ENCODE results near the gene RAB11FIP2. TPM values are rescaled to one million over a fixed set of nuclear protein-coding genes. Genes with fewer than 3 reads are reported as not detected.

The RAB11FIP2 gene
- total RNA-seq, 1 donor from 2014 or later, result 22.7 TPM

- TF ChIP-seq CTCF (IDR thresholded peaks at IDR 0.05; ENCODE audit: insufficient read depth, low read length, poor library complexity, severe bottlenecking), result no peak
- no peak for DNase-seq (ENCODE audit: low read depth)
- Histone ChIP-seq H3K36me3 (ENCODE audit: control insufficient read depth, insufficient read depth, low read length) (no peaks in the 10 kb centered on the region), H3K4me3 (ENCODE audit: low read depth, low read length) (no peak overlapping the region), H3K27me3 (ENCODE audit: control insufficient read depth, insufficient read depth, low read length) (no peaks in the 10 kb centered on the region)
These were observed 43.6 kb downstream of the RAB11FIP2 start for GRCh38 chr10:118003126-118003525.

- no peaks in the 10 kb centered on the region for H3K36me3 ChIP-seq (ENCODE audit: control insufficient read depth, insufficient read depth, low read length)
- no peak overlapping the region for H3K4me3 ChIP-seq (ENCODE audit: low read depth, low read length)
- no peaks in the 10 kb centered on the region for H3K27me3 ChIP-seq (ENCODE audit: control insufficient read depth, insufficient read depth, low read length)
- no peak for DNase-seq (ENCODE audit: low read depth)
- no peak for TF ChIP-seq CTCF (IDR thresholded peaks at IDR 0.05; ENCODE audit: insufficient read depth, low read length, poor library complexity, severe bottlenecking)
These were observed 44.2 kb downstream of the RAB11FIP2 start for GRCh38 chr10:118002581-118002980.

GRCh38 chr10:117997673-117998072, 49.1 kb downstream of the RAB11FIP2 start:
- H3K4me3 ChIP-seq (ENCODE audit: low read depth, low read length), result no peak overlapping the region
- DNase-seq (ENCODE audit: low read depth), result no peak
- TF ChIP-seq CTCF (IDR thresholded peaks at IDR 0.05; ENCODE audit: insufficient read depth, low read length, poor library complexity, severe bottlenecking), result no peak
- no peaks in the 10 kb centered on the region for H3K27me3 ChIP-seq (ENCODE audit: control insufficient read depth, insufficient read depth, low read length)
- H3K36me3 ChIP-seq (ENCODE audit: control insufficient read depth, insufficient read depth, low read length), result no peaks in the 10 kb centered on the region

- Histone ChIP-seq H3K36me3 (ENCODE audit: control insufficient read depth, insufficient read depth, low read length) (no peaks in the 10 kb centered on the region), H3K27me3 (ENCODE audit: control insufficient read depth, insufficient read depth, low read length) (no peaks in the 10 kb centered on the region), H3K4me3 (ENCODE audit: low read depth, low read length) (no peak overlapping the region)
- TF ChIP-seq CTCF (IDR thresholded peaks at IDR 0.05; ENCODE audit: insufficient read depth, low read length, poor library complexity, severe bottlenecking), result no peak
- DNase-seq (ENCODE audit: low read depth), result no peak
These were observed 50.0 kb downstream of the RAB11FIP2 start for GRCh38 chr10:117996709-117997108.

- no peak for TF ChIP-seq CTCF (IDR thresholded peaks at IDR 0.05; ENCODE audit: insufficient read depth, low read length, poor library complexity, severe bottlenecking)
- H3K36me3 ChIP-seq (ENCODE audit: control insufficient read depth, insufficient read depth, low read length), result no peaks in the 10 kb centered on the region
- no peak overlapping the region for H3K4me3 ChIP-seq (ENCODE audit: low read depth, low read length)
- no peaks in the 10 kb centered on the region for H3K27me3 ChIP-seq (ENCODE audit: control insufficient read depth, insufficient read depth, low read length)
- DNase-seq (ENCODE audit: low read depth), result no peak
These were observed 52.0 kb downstream of the RAB11FIP2 start for GRCh38 chr10:117994771-117995170.

- no peak overlapping the region for H3K4me3 ChIP-seq (ENCODE audit: low read depth, low read length)
- H3K36me3 ChIP-seq (ENCODE audit: control insufficient read depth, insufficient read depth, low read length), result no peaks in the 10 kb centered on the region
- DNase-seq (ENCODE audit: low read depth), result no peak
- no peaks in the 10 kb centered on the region for H3K27me3 ChIP-seq (ENCODE audit: control insufficient read depth, insufficient read depth, low read length)
- TF ChIP-seq CTCF (IDR thresholded peaks at IDR 0.05; ENCODE audit: insufficient read depth, low read length, poor library complexity, severe bottlenecking), result no peak
These were observed 53.6 kb downstream of the RAB11FIP2 start for GRCh38 chr10:117993166-117993565.

Data from kidney epithelial cell (primary cell).